ENCODE data around the gene KRTAP10-7. TPM values are rescaled to one million over a fixed set of nuclear protein-coding genes. Genes with fewer than 3 reads are reported as not detected.

KRTAP10-7 gene
- total RNA-seq, 1 donor from 2014 or later: not detected

GRCh38 chr21:44564099-44564498 lies 36.3 kb upstream of the KRTAP10-7 start:
- H3K4me3 ChIP-seq: no peak overlapping the region
- Mint-ChIP-seq H3K36me3 (no peaks in the 10 kb centered on the region), H3K4me3 (no peak overlapping the region), H3K27ac (no peak overlapping the region), H3K9me3 (peaks cover 4% of the 10 kb centered on the region), H3K27me3 (ENCODE audit: insufficient read depth, low read depth) (peaks cover 2% of the 10 kb centered on the region), H3K4me1 (no peaks in the 10 kb centered on the region)
- DNase-seq (ENCODE audit: low spot score): no peak
- no peaks in the 10 kb centered on the region for H3F3A ChIP-seq (ENCODE audit: low read depth)
- TF ChIP-seq EZH2phosphoT487 (IDR thresholded peaks at IDR 0.05) (no peak), CTCF (IDR thresholded peaks at IDR 0.05) (no peak), EZH2 (IDR thresholded peaks at IDR 0.05) (no peak)
- H4K20me1 ChIP-seq (ENCODE audit: low read depth): no peaks in the 10 kb centered on the region
- no peak overlapping the region for H3K9ac ChIP-seq
- H3K79me2 ChIP-seq (ENCODE audit: low read depth): no peaks in the 10 kb centered on the region
- H3K4me2 ChIP-seq: no peak overlapping the region
- no peaks in the 10 kb centered on the region for H3K4me1 ChIP-seq
- H3K36me3 ChIP-seq: no peaks in the 10 kb centered on the region
- H3K27ac ChIP-seq: no peak overlapping the region
- no peaks in the 10 kb centered on the region for H3K27me3 ChIP-seq
- no peaks in the 10 kb centered on the region for H3K9me3 ChIP-seq (ENCODE audit: low read depth)
- H2AFZ ChIP-seq (replicated peaks): no peak overlapping the region

DNA sequence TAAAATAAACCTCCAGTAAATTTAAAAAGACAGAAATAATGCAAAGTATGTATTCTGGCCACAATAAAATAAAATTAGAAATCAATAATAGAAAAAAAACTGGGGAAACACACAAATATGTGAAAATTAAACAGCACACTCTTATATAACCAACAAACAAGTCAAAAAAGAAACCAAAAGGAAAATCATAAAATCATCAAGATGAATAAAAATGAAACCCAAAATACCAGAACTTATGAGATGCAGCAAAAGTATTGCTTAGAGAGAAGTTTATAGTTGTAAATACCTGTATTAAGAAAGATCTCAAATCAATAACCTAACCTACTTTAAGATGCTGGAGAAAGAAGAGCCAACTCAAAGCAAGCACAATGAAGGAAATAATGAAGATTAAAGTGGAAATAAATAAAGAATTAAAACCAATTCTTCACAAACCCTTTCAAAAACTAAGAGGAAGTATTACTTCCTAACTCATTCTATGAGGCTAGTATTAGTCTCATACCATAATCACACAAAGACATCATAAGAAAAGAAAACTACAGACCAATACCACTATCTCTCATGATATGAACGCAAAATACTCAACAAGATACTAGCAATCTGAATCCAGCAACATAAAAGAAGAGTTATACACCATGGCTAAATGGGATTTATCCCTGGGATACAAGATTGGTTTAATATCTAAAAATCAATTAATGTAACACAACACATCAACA lies 35.4 kb upstream of the KRTAP10-7 start:
- no peaks in the 10 kb centered on the region for H3K36me3 ChIP-seq
- no peaks in the 10 kb centered on the region for H3K9me3 ChIP-seq (ENCODE audit: low read depth)
- H3K27me3 ChIP-seq: no peaks in the 10 kb centered on the region
- no peak for DNase-seq (ENCODE audit: low spot score)
- H3F3A ChIP-seq (ENCODE audit: low read depth): no peaks in the 10 kb centered on the region
- H3K9ac ChIP-seq: no peak overlapping the region
- no peaks in the 10 kb centered on the region for H3K4me1 ChIP-seq
- no peak for TF ChIP-seq CTCF (IDR thresholded peaks at IDR 0.05)
- TF ChIP-seq EZH2 (IDR thresholded peaks at IDR 0.05): no peak
- TF ChIP-seq EZH2phosphoT487 (IDR thresholded peaks at IDR 0.05): no peak
- H3K79me2 ChIP-seq (ENCODE audit: low read depth): no peaks in the 10 kb centered on the region
- H3K27me3 Mint-ChIP-seq (ENCODE audit: insufficient read depth, low read depth): peaks cover 2% of the 10 kb centered on the region
- no peak overlapping the region for H3K4me3 Mint-ChIP-seq
- H3K4me2 ChIP-seq: no peak overlapping the region
- H3K27ac Mint-ChIP-seq: no peak overlapping the region
- peaks cover 4% of the 10 kb centered on the region for H3K9me3 Mint-ChIP-seq
- H3K4me3 ChIP-seq: no peak overlapping the region
- H2AFZ ChIP-seq (replicated peaks): no peak overlapping the region
- no peak overlapping the region for H3K27ac ChIP-seq
- no peaks in the 10 kb centered on the region for H3K36me3 Mint-ChIP-seq
- no peaks in the 10 kb centered on the region for H4K20me1 ChIP-seq (ENCODE audit: low read depth)
- no peaks in the 10 kb centered on the region for H3K4me1 Mint-ChIP-seq

- no peak overlapping the region for H2AFZ ChIP-seq (replicated peaks)
- no peak overlapping the region for H3K4me2 ChIP-seq
- Mint-ChIP-seq H3K4me1 (no peaks in the 10 kb centered on the region), H3K27ac (no peak overlapping the region), H3K9me3 (peaks cover 12% of the 10 kb centered on the region), H3K27me3 (ENCODE audit: insufficient read depth, low read depth) (peaks cover 2% of the 10 kb centered on the region), H3K36me3 (no peaks in the 10 kb centered on the region), H3K4me3 (no peak overlapping the region)
- TF ChIP-seq EZH2phosphoT487 (IDR thresholded peaks at IDR 0.05): no peak
- H4K20me1 ChIP-seq (ENCODE audit: low read depth): no peaks in the 10 kb centered on the region
- H3K4me1 ChIP-seq: no peaks in the 10 kb centered on the region
- H3K4me3 ChIP-seq: no peak overlapping the region
- H3K27me3 ChIP-seq: no peaks in the 10 kb centered on the region
- H3K79me2 ChIP-seq (ENCODE audit: low read depth): no peaks in the 10 kb centered on the region
- H3K9me3 ChIP-seq (ENCODE audit: low read depth): no peaks in the 10 kb centered on the region
- no peak overlapping the region for H3K9ac ChIP-seq
- no peaks in the 10 kb centered on the region for H3K36me3 ChIP-seq
- no peaks in the 10 kb centered on the region for H3F3A ChIP-seq (ENCODE audit: low read depth)
- DNase-seq (ENCODE audit: low spot score): no peak
- no peak overlapping the region for H3K27ac ChIP-seq
Measured at GRCh38 chr21:44566403-44566802, 34.0 kb upstream of the KRTAP10-7 start.

- Histone ChIP-seq H3K27me3 (no peaks in the 10 kb centered on the region), H3K9me3 (ENCODE audit: low read depth) (no peaks in the 10 kb centered on the region), H3K9ac (no peak overlapping the region), H3K4me1 (no peaks in the 10 kb centered on the region), H3F3A (ENCODE audit: low read depth) (no peaks in the 10 kb centered on the region), H3K27ac (no peak overlapping the region), H4K20me1 (ENCODE audit: low read depth) (no peaks in the 10 kb centered on the region), H3K4me3 (no peak overlapping the region), H3K36me3 (no peaks in the 10 kb centered on the region), H3K79me2 (ENCODE audit: low read depth) (no peaks in the 10 kb centered on the region), H2AFZ (replicated peaks) (no peak overlapping the region), H3K4me2 (no peak overlapping the region)
- Mint-ChIP-seq H3K27me3 (ENCODE audit: insufficient read depth, low read depth) (peaks cover 6% of the 10 kb centered on the region), H3K27ac (no peak overlapping the region), H3K4me1 (no peaks in the 10 kb centered on the region), H3K9me3 (peaks cover 17% of the 10 kb centered on the region), H3K4me3 (no peak overlapping the region), H3K36me3 (no peaks in the 10 kb centered on the region)
- DNase-seq (ENCODE audit: low spot score): no peak
- TF ChIP-seq EZH2 (IDR thresholded peaks at IDR 0.05) (no peak), EZH2phosphoT487 (IDR thresholded peaks at IDR 0.05) (no peak), CTCF (IDR thresholded peaks at IDR 0.05) (no peak)
Measured at GRCh38 chr21:44567481-44568171, 32.8 kb upstream of the KRTAP10-7 start.
